ENCODE data around the gene B4GALNT1. TPM values are rescaled to one million over a fixed set of nuclear protein-coding genes. Genes with fewer than 3 reads are reported as not detected.

B4GALNT1 gene
- total RNA-seq, 1 donor from 2014 or later: 0.69 TPM

DNA sequence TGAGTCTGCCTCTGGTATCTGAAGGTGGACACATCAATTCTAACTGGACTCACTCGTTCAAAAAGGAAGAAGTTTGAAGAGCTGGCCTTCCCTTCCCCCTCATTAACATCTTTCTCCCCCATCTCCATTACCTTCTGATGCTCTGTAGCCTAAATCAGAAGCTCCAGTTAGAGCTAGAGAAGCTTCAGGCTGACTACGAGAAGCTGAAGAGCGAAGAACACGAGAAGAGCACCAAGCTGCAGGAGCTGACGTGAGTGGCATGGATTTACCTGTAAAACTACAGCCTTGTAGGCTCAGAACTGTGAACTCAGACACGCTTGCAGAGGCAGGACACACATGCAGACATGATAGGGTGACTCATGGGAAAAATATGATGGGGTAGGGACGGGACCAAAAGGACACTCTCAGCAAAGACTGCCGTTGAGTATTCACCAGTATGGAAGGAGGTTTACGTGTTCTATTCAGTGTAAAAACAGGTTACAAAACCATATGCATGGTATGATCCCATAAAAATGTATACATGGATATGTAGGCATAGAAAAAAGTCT lies 56.3 kb downstream of the B4GALNT1 start:
- no peak overlapping the region for H3K4me3 ChIP-seq (ENCODE audit: low read depth, low read length)
- TF ChIP-seq, protein P1, sequence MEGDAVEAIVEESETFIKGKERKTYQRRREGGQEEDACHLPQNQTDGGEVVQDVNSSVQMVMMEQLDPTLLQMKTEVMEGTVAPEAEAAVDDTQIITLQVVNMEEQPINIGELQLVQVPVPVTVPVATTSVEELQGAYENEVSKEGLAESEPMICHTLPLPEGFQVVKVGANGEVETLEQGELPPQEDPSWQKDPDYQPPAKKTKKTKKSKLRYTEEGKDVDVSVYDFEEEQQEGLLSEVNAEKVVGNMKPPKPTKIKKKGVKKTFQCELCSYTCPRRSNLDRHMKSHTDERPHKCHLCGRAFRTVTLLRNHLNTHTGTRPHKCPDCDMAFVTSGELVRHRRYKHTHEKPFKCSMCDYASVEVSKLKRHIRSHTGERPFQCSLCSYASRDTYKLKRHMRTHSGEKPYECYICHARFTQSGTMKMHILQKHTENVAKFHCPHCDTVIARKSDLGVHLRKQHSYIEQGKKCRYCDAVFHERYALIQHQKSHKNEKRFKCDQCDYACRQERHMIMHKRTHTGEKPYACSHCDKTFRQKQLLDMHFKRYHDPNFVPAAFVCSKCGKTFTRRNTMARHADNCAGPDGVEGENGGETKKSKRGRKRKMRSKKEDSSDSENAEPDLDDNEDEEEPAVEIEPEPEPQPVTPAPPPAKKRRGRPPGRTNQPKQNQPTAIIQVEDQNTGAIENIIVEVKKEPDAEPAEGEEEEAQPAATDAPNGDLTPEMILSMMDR (conservative IDR thresholded peaks at IDR 0.05; ENCODE audit: low read depth, low read length): no peak
- DNase-seq (ENCODE audit: low read depth): no peak

Other genes starting within 250 kb of the B4GALNT1 start
- gene R3HDM2, start 202.2 kb downstream of the B4GALNT1 start, total RNA-seq: 10.5 and 12.5 TPM in 2 replicates
- not detected in 2 replicates for gene INHBC, start 198.4 kb downstream of the B4GALNT1 start, total RNA-seq
- 0.29 TPM in 1 of 2 replicates, not detected in the other for gene INHBE, start 177.9 kb downstream of the B4GALNT1 start, total RNA-seq
- gene GLI1, start 173.4 kb downstream of the B4GALNT1 start, total RNA-seq: 0.51 TPM in 1 of 2 replicates, not detected in the other
- 0.29 and 1.2 TPM in 2 replicates for gene ARHGAP9, start 153.3 kb downstream of the B4GALNT1 start, total RNA-seq
- 107 and 151 TPM in 2 replicates for gene MARS1, start 145.1 kb downstream of the B4GALNT1 start, total RNA-seq
- 13.5 and 20.2 TPM in 2 replicates for gene DDIT3, start 112.7 kb downstream of the B4GALNT1 start, total RNA-seq
- gene MBD6, start 110.4 kb downstream of the B4GALNT1 start, total RNA-seq: 3.5 and 6.3 TPM in 2 replicates
- gene DCTN2, start 86.0 kb downstream of the B4GALNT1 start, total RNA-seq: 140 and 202 TPM in 2 replicates
- gene KIF5A, start 83.2 kb downstream of the B4GALNT1 start, total RNA-seq: 0.46 and 0.51 TPM in 2 replicates
- gene PIP4K2C, start 42.0 kb downstream of the B4GALNT1 start, total RNA-seq: 34.2 and 46.6 TPM in 2 replicates
- gene DTX3, start 28.4 kb downstream of the B4GALNT1 start, total RNA-seq: 8.0 and 8.1 TPM in 2 replicates
- 1.3 and 6.2 TPM in 2 replicates for gene ARHGEF25, start 21.8 kb downstream of the B4GALNT1 start, total RNA-seq
- 92.7 and 101 TPM in 2 replicates for gene OS9, start 60.9 kb upstream of the B4GALNT1 start, total RNA-seq
- gene AGAP2, start 105.5 kb upstream of the B4GALNT1 start, total RNA-seq: under 0.01 TPM in 1 of 2 replicates, not detected in the other
- gene TSPAN31, start 111.8 kb upstream of the B4GALNT1 start, total RNA-seq: 31.6 and 40.4 TPM in 2 replicates
- 178 and 363 TPM in 2 replicates for gene CDK4, start 119.1 kb upstream of the B4GALNT1 start, total RNA-seq
- gene MARCHF9, start 121.9 kb upstream of the B4GALNT1 start, total RNA-seq: 4.5 and 4.7 TPM in 2 replicates
- 0.87 and 3.6 TPM in 2 replicates for gene CYP27B1, start 133.9 kb upstream of the B4GALNT1 start, total RNA-seq
- 27.3 and 43.2 TPM in 2 replicates for gene METTL1, start 138.9 kb upstream of the B4GALNT1 start, total RNA-seq
- 4.2 and 11.2 TPM in 2 replicates for gene EEF1AKMT3, start 139.4 kb upstream of the B4GALNT1 start, total RNA-seq
- 30.6 and 42.8 TPM in 2 replicates for gene TSFM, start 149.6 kb upstream of the B4GALNT1 start, total RNA-seq
- gene AVIL, start 185.5 kb upstream of the B4GALNT1 start, total RNA-seq: 0.07 TPM in 1 of 2 replicates, not detected in the other
- gene CTDSP2, start 213.5 kb upstream of the B4GALNT1 start, total RNA-seq: 44.7 and 53.1 TPM in 2 replicates

All from epithelial cell of proximal tubule (primary cell).